Right lung (tissue), 5 donors: ENCODE data around the gene SORCS2. TPM values are rescaled to one million over a fixed set of nuclear protein-coding genes. Genes with fewer than 3 reads are reported as not detected.

Experiments used
- DNase-seq, 2 donors: peaks; one replicate each; pipeline ENCODE4 v3.0.0-alpha.2; 2013
- polyA plus RNA-seq, 5 donors: library from polyadenylated mRNA; unstranded; fragments of 120-200 nt; gene quantifications; one replicate each; pipeline versions ENCODE4 v1.2.1 to v1.2.3, GENCODE V29; 2013; ENCODE audit warnings: inconsistent platforms in 1 of 5, low replicate concordance in 1 of 5; ENCODE audit not compliant: insufficient read length in 5 of 5, insufficient read depth in 1 of 5

Gene SORCS2
- polyA plus RNA-seq, 5 donors: 4.8 to 8.6 (median 5.8) TPM

DNA sequence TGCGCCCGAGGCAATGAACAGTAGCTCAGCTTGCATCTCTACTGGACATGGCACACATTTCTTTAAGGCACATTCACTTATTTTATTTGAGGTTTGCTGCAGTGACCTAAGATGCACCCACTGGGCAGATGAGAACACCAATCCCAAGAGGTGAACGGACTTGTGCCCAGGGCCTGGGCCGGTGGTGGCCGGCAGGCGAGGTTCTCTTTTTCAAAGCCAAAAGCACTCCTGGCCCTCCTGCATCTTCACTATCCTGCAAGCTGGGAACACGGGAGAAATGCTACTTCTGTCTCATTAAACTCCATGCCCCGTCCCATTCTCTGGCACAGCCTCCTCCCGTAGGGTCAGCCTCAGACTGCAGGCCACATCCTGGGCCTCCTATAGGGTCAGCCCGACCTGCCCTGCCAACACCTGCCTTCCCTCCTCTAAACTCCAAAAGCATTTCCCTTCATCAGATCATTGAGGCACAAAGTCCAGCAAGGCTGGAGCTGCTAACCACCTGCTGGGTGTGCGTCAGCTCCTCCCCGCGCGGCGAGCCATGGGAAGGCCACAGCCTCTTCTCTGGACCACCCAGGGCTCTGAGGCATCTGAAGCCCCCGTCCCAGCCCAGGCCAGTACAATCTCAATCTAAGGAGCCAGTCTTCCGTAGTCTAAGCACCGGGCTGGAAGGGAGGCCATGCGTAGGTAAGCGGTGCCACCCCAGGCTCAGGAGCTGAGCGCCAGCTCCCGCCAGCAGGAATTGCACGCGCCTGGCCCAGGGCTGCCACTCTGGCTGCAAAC, 581.3 kb downstream of the SORCS2 start:
- DNase-seq: no peak

DNA sequence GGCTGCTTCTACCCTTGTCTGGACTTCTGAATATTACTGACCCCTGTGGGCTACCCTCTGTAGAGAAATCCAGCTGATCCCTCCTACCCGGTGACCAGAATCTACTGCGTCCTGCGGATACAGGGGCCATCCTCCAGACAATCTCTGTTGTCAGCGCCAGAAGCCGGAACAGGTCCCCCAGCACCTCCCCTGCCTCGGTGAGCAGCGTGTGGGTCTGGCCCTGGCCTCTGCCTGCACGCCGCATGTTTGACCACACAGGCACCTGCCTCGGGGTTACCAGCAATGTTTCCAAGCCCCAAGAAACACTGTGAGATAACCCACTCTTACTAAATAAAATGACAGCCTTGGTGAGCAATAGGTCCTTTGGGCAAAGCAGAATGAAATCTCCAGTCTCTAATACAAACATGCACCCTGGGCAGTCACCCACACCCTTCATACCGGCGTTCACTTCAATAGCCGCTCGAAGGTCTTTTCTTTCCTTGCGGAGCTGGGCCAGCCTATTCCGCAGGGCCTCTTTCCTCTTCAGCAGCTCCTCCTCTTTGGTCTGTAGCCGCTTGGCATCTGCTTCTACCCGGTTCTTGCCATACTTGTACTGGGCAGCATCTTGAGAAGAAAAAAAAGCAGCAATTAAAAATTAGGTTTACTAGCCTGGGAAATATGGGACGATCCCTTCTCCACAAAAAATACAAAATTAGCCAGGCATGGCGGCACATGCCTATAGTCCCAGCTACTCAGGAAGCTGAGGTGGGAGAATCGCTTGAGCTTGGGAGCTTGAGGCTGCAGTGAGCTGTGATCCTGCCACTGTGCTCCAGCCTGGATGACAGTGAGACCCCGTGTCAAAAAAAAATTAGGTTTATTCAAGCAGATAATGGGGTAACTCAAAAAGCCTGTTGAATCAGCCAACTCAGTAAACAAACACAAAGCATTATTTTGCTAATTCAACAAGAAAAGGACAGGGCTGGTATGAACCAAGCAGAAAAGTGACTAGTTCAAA, 582.3 kb downstream of the SORCS2 start:
- no peak for DNase-seq

DNA sequence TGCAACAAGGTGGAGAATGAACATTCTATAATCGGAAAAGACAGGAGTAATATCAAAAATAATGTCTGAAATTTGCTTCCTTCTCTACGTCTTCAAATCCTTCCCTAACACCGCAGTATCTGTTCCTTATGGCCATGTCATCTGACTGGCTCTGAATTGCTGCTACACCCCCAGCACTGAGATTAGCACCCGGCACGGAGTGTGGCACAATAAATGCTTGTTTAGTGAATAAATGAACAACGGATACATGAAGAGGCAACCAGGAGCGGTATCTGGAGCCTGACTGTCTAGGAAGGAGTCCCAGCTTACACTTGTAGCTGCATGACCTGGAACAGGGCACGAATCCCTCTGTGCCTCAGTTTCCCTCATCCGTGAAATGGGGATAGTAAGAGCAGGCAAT, 583.1 kb downstream of the SORCS2 start:
- no peak for DNase-seq

DNA sequence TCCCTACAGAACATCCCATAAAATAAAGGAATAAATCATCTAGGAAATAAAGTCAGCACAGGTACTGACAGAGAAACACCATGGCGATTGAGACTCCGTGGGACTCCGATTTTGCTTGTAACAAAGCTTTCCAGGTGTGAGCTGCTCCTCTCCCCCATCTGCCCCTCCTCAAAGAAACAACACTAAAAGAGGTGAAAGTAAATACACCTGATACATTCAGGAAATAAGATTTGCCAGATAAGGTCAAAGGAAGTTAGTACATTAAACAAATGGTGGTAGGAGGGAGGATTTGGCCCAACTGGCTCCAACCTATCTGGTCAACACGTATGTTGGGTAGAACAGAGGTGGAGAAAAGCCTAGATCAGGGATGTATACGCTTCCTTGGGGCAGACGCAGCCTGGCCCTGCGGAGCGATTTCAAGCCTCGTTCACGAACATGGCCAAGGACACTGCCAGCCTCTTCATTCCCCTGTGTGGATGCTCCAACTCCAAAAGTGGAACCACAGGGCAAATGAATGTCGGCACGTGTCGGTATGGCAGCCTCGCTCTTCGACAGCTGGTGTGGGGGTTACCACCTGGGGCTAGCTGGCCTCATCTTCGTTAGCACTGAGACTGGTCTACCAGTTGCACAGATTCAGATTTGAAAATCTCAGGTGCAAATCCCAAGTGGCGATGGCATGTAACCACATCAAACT, 584.8 kb downstream of the SORCS2 start:
- DNase-seq: no peak

DNA sequence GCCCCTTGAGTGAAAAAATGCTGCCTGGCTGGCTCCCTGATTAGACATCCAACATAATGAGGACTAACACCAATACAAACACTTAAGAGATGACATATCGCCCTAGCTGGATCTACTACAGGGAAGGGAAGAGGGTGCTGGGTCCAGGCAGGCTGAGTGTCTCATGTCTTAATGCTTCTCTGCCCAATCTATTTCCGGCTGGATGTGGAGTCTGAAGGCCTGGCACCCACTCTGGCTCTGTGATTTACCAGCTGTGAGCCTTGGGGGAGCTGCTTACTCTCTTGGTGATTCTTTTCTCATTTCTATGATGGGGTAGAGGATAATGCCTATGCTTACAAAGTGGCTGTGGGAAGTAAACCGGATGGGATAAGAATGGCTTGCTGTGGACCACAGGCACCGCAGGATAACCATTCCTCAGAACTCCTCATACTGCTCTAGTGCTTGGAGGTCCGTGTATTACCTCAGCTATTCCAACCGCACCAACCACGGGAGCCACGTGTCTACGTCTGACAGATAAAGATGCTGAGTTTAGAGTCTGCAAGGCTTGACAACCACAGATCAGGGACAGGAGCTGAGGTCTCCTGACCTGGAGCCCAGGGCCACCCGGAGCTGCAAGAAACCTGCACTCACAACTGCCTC, 585.7 kb downstream of the SORCS2 start:
- DNase-seq: no peak

DNA sequence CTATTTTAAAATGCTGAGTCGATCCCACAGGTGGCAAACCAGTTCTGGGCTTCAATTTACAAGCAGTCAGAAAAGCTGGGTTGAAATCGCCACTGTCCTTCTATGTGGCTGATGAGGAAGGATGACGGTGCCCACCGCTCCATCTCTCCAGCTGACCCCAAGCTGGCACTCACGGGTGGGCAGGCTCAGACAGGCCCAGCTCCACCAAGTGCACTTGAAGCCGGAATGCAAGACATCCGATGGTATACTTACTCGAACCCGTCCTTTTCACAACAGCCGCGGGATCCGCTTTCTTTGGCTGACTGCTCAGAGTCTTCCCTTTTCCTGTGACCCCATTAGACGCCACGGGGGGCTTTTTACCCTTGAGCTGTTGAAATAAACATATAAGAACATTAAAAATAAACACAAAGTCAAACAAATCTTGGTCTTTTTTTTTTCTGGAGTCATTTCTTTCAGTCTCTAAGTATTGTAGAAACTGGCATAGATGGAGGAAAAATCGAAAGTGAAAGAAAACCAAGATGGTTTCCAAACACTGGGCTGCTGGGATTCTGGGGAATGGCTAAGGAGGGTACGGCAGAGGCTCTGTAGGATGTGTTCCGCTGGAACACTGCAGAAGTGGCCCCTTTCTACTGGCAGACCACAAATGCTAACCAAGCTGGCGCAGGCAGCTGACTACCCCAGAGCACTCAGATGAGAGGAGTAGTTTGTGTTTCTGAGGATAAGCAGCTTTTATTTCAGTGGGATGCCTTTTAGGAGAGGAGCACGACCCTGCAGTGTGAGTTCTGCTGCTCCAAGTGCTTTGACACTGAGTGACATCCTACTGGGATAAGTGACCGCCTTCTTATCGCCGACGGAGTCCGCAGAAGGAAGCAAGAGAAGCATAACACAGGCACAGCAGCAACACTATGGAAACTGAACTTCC, 586.4 kb downstream of the SORCS2 start:
- DNase-seq: peak in 1 of 2 donors; percentile 28

- DNase-seq: no peak
Measured at GRCh38 chr4:7779432-7779768, 587.1 kb downstream of the SORCS2 start.

DNA sequence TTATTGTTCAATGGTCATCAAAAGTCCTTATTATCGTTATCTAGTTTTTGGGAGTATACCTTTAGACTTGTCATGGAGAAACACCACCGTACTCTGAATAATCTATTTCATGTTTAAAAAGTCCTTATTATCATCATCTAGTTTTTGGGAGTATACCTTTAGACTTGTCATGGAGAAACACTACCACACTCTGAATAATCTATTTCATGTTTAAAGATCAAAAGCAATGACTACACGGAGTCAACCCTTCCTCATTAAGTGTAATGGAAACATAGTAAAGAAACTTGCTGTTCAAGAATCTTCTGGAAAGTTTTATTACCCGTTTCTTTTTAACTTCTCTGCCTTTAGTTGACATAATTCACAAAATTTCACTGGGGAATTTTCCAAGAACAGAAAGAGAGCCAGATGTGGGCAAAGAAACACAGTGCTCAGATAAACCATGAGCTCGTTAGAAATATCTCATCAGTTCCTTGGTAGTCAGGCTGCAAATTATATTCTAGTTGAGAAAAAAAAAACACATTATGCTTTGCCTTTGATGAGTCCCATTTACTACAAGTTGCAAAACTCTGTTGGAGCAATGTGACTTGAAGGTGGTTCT, 588.5 kb downstream of the SORCS2 start:
- no peak for DNase-seq

GRCh38 chr4:7781366-7781765, 589.0 kb downstream of the SORCS2 start:
- DNase-seq: no peak

DNA sequence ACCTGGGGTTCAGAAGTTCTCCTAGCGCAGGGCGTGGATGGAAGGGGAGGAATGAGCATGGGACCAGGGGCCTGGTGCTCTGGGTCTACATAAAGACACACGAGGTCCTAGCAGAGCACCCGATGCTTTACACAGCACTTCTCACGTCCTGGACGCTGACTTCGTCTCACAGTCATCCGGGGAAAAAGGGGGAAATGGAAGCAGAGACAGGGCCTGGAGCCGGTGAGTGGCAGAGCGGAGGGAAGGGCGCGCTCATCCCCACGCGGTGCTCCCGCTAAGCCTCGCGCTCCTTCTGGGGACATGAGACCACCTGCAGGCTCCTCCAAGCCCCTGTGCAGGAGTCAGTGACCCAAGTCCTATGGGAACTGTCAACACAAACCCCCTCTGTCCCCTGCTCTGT, 589.7 kb downstream of the SORCS2 start:
- DNase-seq: no peak

- DNase-seq: no peak
Measured at GRCh38 chr4:7782783-7783182, 590.4 kb downstream of the SORCS2 start.

GRCh38 chr4:7783541-7783940, 591.2 kb downstream of the SORCS2 start:
- no peak for DNase-seq

GRCh38 chr4:7784131-7784870, 592.0 kb downstream of the SORCS2 start:
- DNase-seq: no peak

GRCh38 chr4:7785017-7785416, 592.7 kb downstream of the SORCS2 start:
- no peak for DNase-seq

DNA sequence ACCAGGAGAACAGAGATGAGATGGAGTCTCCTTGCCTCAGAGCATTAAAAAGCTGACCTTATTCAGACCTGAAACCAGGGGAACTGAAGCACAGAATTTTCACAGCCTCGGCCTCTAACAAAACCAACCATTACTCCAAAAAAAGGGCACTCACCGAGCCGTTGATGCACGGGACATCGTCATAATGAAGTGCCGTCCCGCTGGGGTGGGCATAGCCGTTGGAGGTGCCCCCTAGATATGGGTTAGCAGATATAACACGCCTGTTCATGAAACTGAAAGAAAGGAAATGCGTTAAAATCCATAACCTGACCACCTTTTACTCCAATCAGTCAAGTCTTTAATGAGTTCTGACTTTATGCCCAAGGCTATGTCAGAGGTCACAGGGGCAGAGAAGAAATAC, 593.7 kb downstream of the SORCS2 start:
- DNase-seq: no peak

DNA sequence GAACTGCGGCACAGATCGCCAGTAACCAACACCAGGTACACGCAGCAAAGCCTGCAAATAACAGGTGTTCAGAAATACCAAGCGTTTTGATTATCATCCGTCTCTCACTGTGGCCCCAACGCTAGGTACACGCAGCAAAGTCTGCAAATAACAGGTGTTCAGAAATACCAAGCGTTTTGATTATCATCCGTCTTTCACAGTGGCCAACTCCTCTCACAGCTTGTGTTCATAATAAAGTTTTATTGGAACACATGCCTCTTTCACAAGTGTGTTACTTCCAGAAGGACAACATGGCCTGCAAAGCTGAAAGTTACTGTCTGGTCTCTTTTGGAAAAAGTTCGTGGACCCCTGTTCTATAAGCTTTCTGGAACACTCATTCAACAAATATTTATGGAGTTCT, 594.2 kb downstream of the SORCS2 start:
- DNase-seq: no peak

GRCh38 chr4:7787067-7787466, 594.7 kb downstream of the SORCS2 start:
- DNase-seq: no peak

DNA sequence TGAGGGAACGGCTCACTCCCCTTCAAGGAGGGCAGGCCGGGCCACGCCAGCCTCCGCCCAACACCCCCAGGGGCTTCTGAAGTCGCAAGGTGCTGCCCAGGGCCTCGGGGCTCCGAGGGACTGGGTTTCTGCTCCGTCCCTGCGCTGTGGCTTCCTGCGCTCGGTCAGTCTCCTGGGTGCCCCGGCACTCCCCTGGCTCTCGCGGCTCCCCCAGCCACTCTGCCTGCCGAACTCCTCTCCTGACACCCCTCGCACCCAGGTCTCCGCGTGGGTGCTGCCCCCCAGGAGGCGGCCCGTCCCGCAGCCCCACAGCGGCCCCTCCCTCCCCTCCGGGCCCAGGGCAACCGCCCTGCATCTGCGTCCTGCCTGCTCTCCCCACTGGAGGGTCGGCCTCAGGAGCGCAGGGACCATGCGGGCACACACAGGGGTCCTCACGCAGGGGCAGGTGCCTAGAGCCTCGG, 595.4 kb downstream of the SORCS2 start:
- no peak for DNase-seq

- DNase-seq: no peak
Measured at GRCh38 chr4:7788193-7788592, 595.9 kb downstream of the SORCS2 start.
